ENCODE data around the gene RHOT2.

DNA sequence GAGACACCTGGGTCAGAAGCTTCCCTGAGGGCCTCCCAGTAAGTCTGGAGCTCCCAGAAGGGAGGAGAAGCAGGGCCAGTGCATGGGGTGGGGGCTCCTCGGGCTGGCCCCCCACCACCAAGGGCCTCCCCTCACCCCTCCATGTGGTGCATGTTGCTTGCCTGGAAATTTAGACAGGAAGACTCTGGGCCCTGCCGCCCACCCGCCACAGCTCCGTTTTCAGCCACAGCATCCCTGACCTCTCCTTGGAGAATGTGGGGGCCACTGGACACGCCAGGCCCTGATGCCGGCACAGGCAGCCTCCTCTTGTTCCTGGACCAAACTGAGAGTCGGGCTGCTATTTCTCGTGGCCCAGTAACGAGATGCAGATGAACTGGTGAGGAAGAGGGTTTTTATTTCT, 29.1 kb upstream of the RHOT2 start:
- TF ChIP-seq, protein P1, sequence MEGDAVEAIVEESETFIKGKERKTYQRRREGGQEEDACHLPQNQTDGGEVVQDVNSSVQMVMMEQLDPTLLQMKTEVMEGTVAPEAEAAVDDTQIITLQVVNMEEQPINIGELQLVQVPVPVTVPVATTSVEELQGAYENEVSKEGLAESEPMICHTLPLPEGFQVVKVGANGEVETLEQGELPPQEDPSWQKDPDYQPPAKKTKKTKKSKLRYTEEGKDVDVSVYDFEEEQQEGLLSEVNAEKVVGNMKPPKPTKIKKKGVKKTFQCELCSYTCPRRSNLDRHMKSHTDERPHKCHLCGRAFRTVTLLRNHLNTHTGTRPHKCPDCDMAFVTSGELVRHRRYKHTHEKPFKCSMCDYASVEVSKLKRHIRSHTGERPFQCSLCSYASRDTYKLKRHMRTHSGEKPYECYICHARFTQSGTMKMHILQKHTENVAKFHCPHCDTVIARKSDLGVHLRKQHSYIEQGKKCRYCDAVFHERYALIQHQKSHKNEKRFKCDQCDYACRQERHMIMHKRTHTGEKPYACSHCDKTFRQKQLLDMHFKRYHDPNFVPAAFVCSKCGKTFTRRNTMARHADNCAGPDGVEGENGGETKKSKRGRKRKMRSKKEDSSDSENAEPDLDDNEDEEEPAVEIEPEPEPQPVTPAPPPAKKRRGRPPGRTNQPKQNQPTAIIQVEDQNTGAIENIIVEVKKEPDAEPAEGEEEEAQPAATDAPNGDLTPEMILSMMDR (IDR thresholded peaks at IDR 0.05), result no peak
- no peak for TF ChIP-seq POLR2A (IDR thresholded peaks at IDR 0.05)

Data from Peyer's patch (tissue), 4 donors.